ENCODE results near the gene IFT20.

Gene IFT20

DNA sequence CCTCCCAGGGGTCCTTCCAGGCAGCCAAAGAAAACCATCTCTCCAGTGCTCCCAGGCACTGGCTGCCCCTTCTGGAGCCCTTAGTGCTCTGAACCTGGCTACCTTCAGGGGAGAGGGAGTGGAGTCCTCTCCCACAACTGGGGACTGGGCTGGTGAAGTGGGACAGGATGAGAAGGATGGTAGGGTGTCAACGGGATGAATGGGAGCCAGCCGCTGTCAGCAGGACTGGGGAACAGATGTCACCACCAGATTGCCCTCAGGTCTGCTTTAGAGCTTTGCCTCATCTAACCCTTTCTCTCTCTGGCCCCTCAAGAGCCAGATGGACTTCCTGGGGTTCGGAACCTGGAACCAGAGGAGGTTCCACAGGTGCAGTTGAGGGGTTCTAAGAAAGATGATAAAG lies 30.2 kb upstream of the IFT20 start:
- no peak for DNase-seq (ENCODE audit: low read depth)
- no peak overlapping the region for H3K4me3 ChIP-seq (ENCODE audit: low read depth, low read length)

DNA sequence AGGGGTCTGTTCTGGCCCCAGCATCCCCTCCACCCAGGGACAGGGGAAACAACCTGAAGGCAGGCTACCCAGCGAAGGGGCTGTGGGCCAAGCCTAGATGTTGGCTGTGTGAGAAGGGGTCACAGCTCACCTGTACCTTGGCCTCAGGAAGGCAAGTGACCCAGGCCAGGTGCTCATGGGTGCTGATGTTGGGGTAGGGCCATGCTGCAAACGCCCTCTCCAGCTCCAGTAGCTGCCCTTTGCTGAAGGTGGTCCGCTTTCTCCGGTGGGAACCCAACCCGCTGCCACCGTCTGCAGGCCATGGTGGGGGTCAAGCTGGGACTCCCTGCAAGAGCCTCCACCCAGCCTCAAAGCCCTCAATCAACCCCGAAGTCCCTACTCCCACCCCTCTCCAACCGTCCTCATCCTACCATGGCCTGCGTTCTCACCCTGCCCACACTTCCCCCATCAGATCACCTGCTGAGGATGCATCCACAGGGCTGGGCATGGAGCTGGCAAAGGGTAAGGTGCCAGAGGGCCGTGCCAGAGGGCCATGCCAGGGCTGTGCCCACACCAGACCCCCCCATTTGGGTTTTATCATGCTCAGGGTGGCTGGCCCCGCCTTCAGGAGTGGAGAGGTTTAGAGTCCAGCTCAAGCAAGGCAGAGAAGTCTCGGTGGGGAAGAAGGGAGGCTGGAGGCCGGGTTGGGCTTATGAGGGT lies 29.5 kb upstream of the IFT20 start, which contains the start of gene SEBOX:
SEBOX (minus strand) TSS at position 535 of the 699 bp plus-strand sequence; CDS start at position 487, 48 bp downstream.
- DNase-seq (ENCODE audit: low read depth) = no peak
- no peak within 1 kb of the TSS for H3K4me3 ChIP-seq (ENCODE audit: low read depth, low read length)

DNA sequence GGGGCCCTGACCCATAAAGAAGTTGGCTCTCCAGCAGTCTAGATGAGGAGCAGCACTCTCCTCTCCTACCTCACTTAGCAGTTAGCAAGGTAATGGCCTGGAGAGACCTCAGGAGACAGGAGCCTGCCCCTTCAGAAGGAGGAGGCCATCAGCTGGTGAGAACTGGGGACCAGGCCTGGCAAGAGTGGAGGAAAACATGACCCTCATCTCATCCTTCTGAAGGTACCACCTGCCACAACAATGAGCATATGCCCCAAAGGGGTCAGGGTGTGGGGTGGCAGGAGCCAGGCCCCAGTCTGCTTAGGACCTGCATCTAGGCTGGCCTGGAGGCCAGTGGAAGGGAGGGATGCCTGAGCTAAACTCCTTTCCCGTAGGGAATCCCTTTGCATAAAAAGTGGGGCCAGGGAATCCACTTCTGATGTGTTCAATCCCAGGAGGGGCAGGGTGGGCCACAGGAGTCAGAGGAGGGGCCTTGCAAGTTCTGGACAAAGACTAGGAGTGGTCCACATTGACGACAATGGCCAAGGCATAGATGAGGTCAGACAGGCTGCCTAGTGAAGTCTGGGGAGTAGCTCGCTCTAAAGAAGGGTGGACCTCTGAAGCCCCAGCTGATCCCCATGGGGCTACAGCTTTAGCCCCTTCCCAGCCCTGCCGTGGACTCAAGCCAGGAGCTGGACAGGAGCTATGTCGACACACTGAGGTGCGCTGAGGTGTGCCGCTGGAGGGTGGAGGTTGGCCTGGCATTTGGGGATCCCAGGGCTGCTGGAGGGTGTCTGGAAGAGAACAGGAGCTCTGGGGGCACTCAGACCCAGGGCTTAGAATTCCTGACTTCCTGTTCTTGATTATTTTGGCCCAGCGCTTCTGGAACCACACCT lies 28.7 kb upstream of the IFT20 start:
- no peak for DNase-seq (ENCODE audit: low read depth)
- H3K4me3 ChIP-seq (ENCODE audit: low read depth, low read length) = no peak overlapping the region

DNA sequence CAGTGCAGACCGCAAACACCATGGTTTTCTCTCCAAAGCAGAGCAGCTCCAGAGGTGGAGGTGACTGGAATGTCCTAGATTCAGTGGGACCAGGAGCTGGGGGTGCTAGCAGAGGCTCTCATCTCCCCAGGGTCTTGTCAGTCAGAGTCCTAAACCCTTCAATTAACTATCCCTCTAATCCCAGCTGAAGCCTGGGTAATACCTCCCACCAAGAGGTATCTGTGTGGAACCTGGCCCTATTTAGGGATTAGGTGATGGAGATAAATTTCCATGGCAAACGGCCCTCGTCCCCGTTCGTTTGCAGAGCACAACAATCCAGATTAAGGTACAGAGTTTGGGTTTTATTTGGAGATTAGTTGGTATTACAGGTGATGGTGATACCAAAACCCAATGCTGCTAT lies 27.9 kb upstream of the IFT20 start:
- no peak for DNase-seq (ENCODE audit: low read depth)
- H3K4me3 ChIP-seq (ENCODE audit: low read depth, low read length) = no peak overlapping the region

DNA sequence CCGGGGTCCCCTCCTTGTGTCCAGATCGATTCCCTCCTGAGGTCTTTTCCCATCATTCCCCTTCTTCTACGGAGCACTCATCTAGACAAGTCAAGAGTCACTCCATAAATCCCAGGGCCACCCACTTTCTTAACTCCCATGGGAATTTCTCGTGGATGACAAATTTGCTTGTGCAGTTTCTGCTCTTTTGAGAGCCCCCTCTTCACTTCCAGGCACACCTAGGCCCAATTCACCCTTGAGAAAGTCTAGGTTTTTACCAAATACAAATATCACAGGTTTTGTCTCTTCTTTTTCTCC lies 22.6 kb upstream of the IFT20 start:
- DNase-seq (ENCODE audit: low read depth) = no peak
- peak overlapping the region; percentile 70 for H3K4me3 ChIP-seq (ENCODE audit: low read depth, low read length)

DNA sequence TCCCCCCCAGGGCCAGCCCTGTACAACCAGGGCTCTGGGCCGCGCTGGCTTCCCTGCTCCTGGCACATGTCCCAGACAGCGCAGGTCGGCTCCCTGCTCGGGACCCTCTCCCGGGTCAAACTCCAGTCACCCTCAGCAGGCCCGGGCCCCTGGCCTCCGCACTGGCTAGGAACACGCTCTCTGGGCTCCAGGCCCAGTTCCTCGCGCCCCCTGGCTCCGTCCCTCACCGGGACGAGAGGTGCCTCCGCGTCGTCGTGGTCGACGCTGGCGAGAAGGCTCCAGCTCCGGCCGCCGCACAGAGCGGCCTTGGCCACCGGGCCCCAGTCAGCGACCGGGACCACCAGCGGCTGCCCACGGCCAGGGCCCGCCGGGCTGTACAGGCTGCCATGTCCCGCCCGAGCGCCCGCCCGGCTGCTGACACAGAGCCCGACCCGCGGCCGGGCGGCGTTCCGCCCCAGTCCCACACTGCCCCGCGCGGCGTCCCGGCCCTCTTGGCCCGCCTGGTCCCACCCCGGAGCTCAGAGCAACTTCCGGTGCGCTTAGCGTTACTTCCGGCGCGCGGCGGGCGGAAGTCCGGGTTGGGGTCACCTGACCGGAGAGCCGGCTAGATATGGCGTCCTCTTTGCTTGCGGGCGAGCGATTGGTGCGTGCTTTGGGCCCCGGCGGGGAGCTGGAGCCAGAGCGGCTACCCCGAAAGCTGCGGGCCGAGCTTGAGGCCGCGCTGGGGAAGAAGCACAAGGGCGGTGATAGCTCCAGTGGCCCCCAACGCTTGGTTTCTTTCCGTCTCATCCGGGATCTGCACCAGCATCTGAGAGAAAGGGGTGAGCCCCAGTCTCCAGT lies 22.0 kb upstream of the IFT20 start, which contains the start of gene POLDIP2:
POLDIP2 (minus strand) TSS at position 467 of the 840 bp plus-strand sequence; CDS start at position 388, 79 bp downstream.
- peak; percentile 80 for DNase-seq (ENCODE audit: low read depth)
- H3K4me3 ChIP-seq (ENCODE audit: low read depth, low read length) = peak within 1 kb of the TSS; percentile 70

DNA sequence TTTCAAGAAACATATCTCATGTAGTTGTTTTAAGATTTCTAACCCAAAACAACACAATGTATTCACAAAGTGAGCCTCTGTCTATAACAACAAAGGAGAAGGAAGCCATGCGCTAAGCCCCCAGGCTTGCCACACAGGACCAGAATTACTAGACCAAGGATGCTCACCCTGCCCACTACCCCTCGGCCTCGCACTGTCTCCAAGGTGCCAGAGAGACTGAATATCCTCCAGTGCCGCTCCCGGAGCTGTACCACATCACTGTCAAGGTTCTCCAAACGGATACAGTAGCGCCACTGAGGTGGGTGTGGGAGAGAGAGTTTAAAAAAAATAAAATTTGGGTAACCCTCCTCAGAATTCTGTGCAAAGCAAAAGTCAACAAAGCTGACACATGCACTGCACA lies 15.0 kb upstream of the IFT20 start:
- no peak overlapping the region for H3K4me3 ChIP-seq (ENCODE audit: low read depth, low read length)
- no peak for DNase-seq (ENCODE audit: low read depth)

DNA sequence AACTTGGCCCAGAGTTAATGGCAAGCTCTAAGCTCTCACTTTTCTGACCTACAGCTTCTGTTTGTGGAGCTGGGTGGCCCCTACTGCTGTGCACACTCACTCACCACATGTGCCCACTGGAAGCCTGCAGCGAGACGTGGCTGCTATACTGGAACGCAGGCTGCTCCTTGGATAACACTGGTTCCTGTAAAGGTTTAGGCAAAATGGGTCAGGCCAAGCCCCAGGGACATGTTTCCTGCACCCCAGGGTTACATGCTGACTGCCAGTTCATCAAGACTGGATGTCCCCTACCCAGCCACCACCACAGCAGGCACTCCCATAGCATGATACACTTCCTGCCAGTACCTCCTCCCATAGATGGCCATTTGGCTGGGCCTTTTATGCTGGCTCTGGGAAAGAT lies 13.7 kb upstream of the IFT20 start:
- no peak for DNase-seq (ENCODE audit: low read depth)
- no peak overlapping the region for H3K4me3 ChIP-seq (ENCODE audit: low read depth, low read length)

DNA sequence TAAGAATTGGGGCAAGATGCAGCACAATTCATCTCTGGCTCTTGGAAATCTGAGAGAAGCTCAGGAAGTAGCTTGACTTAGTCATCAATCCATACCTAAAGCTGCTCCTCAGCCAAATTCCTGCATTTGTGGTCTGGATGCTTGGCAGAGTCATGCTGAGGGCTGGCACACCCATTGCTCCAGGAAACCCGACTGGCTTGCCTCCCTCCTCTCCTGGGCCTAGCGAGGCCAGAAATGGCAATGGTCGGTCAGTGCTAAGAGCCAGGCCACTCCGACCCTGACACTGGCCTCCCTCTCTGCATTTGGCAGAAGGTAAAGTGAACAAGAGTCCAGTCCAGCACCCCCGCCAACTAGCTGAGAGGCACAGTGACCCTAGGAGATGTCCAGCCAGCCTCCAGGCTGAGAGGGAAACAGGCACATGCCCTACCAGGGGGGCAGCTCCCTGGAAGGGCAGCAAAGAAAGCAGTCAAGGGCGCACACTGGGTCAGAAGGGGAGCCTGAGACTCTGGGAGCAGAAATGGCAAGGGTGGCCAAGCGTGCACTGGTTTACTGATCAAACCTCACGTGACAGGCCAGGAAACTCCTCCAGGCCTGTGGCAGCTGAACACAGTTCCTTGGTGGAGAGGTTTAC lies 12.1 kb upstream of the IFT20 start:
- peak; percentile 65 for DNase-seq (ENCODE audit: low read depth)
- no peak overlapping the region for H3K4me3 ChIP-seq (ENCODE audit: low read depth, low read length)

DNA sequence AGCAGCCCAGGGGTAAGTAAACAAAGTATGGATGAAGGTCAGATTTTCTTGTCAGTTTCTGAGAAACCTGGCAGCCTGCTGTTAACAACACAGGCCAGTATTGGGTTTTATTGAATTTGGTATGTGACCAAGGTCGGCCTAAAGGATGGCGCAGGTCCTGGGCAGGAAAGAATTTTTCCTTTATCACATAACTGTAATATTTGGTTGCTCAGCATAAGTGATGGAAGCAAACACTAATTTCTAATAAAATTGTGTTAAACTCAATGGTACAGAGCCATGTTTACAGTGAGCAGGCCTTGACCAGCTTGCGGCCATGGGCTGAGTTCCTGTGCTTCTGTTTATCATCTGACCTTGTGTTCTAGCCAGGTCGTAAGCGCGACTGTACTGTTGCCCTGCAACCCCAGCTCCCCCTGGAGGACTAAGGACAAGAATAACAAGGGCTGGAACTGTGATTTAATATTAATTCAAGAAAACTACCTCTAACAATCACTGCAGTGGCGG lies 11.5 kb upstream of the IFT20 start:
- DNase-seq (ENCODE audit: low read depth) = no peak
- H3K4me3 ChIP-seq (ENCODE audit: low read depth, low read length) = no peak overlapping the region

DNA sequence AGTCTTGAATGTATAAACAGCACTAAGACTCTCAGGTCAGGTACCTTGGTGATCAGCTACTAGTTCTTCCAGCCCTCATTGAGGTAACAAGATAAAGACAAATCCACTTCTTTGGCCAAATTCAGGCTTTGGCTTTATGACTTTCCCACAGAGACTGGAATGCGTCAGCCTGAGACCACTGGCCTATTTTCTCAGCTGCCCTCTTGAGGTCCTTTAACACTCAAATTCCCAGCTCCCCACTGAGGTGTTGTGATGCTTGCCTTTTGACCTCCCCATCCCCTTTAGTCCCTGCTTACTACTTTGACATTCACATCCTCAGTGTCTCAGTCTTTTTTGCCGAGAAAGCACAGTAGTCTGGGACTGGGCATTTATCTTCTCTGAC lies 10.9 kb upstream of the IFT20 start:
- no peak overlapping the region for H3K4me3 ChIP-seq (ENCODE audit: low read depth, low read length)
- no peak for DNase-seq (ENCODE audit: low read depth)

DNA sequence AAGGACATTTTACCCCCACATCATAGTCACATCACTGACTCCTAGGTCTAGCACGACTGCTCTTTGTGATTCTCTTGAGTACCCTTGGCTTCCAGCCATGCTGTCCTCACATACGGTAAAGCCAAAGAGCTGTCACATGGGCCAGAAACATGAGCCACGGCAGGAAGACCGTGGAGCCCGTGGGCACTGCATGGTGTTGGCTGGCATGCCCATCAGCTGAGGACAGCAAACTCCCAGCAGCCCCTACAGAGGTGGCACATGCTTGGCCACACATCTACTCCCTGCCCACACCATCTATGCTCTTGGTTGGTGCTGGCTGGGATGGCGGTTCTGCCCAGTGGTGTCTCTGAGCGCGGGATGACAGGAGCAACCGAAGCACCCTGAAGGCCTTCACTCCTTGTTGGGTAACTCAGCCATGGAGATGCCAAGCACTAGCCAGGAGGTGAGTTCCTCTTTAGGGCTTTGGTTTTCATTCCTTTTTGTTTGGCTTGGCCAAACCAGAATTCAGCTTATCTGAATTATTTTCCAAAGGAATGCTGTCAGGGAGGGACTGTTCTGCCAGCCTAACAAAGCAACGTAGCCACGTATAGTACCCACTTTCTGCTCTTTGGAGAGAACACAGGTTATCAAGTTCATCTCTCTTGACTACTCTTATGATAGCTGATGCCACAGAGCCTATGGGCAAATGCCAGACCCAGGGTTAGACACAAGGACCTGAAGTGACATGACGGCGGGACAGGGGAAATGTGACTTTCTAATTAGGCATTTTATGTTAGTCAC lies 10.3 kb upstream of the IFT20 start:
- no peak overlapping the region for H3K4me3 ChIP-seq (ENCODE audit: low read depth, low read length)
- no peak for DNase-seq (ENCODE audit: low read depth)

DNA sequence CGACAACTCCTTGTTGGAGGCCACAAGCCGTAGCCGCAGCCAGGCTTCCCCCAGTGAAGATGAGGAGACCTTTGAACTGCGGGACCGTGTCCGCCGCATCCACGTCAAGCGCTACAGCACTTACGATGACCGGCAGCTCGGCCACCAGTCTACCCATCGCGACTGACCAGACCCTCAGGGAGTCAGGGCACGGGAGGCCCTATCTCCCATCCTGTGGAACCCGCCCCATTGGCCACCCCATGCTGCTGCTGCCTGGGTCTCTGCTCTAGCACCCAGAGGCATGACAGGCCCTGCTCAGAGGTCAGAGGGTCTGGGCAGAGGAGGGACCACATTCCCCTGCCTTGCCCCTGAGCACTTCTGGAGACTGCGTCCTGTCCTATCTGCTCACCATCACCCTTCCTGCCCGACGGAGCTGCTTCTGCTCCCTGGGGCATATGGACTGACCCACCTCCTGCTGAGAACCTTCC lies 9.2 kb upstream of the IFT20 start:
- no peak for DNase-seq (ENCODE audit: low read depth)
- H3K4me3 ChIP-seq (ENCODE audit: low read depth, low read length) = no peak overlapping the region

DNA sequence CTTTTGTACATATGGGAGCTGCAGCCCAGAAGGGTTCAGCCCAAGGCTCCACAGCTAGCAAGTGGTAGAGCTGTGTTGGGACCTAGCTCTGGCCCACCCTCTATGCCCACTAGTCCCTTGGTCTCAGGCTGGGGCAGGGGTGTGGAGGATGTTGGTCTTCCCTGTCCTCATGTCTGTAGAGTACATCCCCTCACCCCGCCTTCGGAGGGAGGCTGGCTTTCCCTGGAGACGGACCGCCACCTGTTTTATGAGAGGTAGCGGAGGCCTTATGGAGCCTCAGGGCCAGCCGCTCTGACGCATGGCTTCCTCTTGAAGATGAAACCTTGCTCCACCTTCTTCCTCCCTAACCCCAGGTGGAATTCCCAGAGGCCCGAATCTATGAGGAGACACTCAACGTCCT lies 8.7 kb upstream of the IFT20 start:
- no peak for DNase-seq (ENCODE audit: low read depth)
- H3K4me3 ChIP-seq (ENCODE audit: low read depth, low read length) = no peak overlapping the region

DNA sequence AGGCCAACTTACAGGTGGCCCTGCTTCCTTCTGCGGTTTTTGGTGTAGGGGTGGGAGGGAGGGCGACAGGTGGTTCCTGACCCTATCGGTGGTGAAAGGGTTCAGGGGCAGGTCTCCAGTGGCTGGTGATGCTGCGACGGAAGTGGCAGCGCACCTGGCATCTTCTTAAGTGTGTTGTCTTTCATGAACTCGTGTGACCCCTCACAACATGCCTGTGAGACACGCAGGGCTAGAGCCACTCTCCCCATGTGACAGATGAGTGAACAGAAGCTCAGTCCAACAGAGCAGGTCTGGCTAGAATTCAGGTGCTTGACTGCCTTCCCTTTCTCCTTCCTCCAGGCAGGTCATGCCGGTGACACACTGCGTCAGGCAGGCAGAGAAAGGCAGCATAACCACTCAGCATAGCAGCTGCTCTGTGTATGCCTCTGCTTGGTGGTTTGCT lies 8.2 kb upstream of the IFT20 start:
- no peak overlapping the region for H3K4me3 ChIP-seq (ENCODE audit: low read depth, low read length)
- no peak for DNase-seq (ENCODE audit: low read depth)

DNA sequence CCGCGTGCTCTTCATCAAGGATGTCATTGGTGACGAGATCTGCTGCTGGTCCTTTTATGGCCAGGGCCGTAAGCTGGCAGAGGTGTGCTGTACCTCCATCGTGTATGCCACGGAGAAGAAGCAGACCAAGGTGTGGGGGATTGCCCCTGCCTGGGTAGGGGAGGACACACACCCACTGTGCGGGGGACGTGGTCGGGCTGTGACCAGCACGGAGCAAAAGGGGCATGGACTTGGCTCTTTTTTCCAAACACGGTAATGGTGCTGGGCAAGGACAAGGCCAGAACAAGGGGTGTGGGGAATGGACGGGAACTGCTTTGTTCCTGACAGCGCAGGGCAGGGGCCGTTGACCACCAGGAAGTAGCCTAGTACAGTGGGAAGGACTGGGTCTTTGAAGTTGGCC lies 7.0 kb upstream of the IFT20 start:
- no peak overlapping the region for H3K4me3 ChIP-seq (ENCODE audit: low read depth, low read length)
- no peak for DNase-seq (ENCODE audit: low read depth)

DNA sequence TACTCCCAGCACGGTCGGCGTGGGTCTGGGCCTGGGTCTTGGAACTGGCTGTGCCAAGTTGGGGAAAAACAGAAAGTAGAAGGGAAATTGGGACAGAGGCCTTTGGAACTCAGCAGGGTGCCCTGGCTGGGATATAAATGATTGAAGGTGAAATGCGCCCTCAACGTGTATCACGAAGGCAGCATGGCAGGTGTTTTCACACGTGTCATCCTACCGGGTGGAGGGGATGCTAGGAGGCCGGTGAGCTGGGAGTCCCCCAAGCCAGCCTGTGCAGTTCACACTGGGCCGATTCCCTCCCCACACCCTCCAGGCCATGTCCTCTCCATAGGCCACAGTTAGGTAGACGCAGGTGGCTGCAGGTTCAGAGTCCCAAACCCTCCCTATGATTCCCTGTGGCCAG lies 6.2 kb upstream of the IFT20 start:
- no peak for DNase-seq (ENCODE audit: low read depth)
- no peak overlapping the region for H3K4me3 ChIP-seq (ENCODE audit: low read depth, low read length)

DNA sequence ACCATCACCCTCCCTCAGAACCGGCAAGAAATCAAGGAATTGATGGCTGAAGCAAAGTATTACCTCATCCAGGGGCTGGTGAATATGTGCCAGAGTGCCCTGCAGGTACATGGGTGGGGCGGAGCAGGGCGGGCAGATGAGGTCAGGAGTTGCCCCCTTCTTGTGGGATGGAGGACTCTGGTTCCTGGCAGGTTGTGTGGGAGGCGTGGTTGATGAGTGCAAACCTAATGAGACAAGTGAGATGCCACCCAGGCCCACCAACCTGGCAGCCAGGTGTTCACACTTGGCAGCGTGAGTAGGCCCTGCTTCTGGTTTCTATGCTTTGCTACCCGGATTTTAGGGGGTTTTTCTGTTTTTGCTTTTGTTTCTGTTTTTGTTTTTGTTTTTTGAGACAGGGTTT lies 5.1 kb upstream of the IFT20 start:
- no peak overlapping the region for H3K4me3 ChIP-seq (ENCODE audit: low read depth, low read length)
- no peak for DNase-seq (ENCODE audit: low read depth)

DNA sequence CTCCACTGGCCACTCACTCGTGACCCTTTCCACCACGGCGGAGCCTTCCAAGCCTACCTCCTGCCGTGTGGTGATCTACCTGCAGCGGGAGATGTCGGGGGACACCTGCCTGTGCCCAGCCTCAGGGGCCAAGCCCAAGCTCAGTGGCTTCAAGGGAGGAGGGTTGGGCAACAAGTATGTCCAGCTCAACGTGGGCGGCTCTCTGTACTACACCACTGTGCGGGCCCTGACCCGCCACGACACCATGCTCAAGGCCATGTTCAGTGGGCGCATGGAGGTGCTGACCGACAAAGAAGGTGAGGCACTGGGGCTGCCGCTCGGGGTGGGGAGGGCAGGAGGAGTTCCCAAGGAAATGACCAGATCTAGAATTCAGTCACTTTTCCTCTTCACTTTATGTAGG lies 4.2 kb upstream of the IFT20 start:
- no peak overlapping the region for H3K4me3 ChIP-seq (ENCODE audit: low read depth, low read length)
- DNase-seq (ENCODE audit: low read depth) = no peak
